ENCODE data around the gene ZFYVE21.

ZFYVE21 gene

DNA sequence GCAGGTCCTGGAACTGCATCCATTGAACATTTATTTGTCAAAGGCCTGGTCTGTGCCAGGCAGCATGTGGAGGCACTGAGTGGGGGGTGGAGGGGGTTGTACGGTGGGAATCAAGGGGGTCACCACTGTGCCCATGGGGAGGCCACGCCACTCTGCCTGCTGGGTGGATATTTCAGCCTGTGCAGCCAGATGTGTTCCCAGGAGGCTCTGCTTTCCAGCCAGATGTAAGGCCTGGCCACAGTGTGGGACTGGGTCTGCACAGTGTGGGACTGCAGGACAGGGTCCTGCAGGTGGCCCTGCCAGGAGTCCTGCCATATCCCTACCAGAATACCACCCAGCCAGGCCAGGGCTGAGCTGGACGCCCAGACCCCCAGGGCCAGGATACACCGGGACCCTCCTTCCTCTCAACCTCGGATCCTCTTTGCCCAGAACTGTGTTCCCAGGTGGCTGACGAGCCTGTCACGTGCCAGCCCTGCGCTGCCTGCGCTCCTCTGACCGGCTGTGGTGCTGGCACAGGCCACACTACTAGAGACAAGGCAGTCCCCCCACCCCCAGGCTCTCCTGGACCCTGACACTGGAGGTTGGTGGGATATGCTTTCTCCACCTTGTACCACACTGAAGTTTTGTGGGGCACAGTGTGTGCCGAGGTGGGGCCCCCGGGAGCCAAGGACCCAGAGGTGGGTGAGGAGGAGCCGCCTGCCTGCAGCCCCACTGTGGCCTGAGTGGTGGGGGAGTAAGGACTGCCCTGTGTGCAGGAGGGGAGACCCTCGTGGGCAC is 17.8 kb upstream of the ZFYVE21 start:
- TF ChIP-seq GATA2 (IDR thresholded peaks at IDR 0.05; ENCODE audit: low read depth, low read length), result no peak
- no peak for TF ChIP-seq GATA3 (IDR thresholded peaks at IDR 0.05; ENCODE audit: low read depth, low read length)

DNA sequence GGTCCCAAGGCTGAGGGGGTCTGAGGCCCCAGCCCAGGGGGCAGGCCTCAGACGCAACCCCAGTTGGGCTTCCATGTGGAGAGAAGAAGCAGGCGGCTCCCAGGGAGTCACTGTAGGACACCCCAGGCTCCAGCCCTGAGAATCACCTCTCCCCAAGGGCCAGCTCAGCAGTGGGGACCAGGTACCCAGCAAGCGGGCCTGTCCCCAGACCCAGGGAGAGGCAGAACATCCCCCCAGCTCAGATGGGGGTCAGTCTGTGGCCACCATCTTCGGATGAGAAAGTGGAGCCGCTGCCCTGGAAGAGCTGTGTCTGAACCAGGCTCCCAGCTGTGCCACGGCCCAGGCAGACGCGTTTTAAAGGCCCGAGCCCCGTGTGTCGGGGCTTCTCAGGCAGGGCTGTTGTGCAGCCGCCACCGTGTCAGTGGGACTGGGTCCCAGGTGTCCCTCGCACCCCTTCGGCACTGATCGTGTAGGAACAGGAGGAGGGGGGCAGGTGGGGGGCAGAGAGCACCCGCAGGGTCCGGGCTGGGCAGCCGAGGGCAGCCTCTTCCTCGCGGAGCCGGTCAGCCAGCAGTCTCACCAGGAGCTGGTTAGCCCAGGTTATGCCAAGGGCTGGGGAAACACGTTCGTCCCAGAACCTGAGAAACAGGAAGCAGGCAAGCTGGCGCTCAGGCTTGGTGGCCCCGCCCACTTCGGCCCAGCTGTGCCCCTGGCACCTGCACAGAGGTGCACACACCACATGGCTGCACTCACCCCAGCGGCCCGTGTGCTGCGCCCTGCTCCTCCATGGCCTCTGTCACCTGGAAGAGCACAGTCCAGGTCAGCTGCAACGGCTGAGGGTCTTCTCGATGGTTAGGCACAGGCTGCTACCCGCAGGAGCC is 17.0 kb upstream of the ZFYVE21 start:
- TF ChIP-seq GATA2 (IDR thresholded peaks at IDR 0.05; ENCODE audit: low read depth, low read length), result no peak
- TF ChIP-seq GATA3 (IDR thresholded peaks at IDR 0.05; ENCODE audit: low read depth, low read length), result no peak

DNA sequence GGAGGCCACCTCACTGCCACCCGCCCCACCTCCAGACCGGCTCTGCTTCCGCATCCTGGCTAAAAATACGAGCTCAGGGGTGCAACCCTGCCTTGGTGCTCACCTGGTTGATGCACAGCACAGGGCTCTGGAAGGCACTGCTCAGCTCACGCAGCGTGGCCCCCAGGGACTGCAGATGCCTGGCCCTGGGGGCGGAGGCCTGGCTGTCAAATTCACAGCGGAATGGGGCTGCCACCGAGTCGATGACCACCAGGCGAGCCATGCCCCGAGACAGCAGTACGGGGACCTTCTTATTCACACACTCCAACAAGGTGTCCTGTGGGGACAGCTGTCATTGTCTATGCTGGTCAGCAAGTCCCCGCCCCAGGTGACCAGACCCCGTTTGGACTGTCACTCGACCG is 16.3 kb upstream of the ZFYVE21 start:
- TF ChIP-seq GATA2 (IDR thresholded peaks at IDR 0.05; ENCODE audit: low read depth, low read length) (no peak), GATA3 (IDR thresholded peaks at IDR 0.05; ENCODE audit: low read depth, low read length) (no peak)

DNA sequence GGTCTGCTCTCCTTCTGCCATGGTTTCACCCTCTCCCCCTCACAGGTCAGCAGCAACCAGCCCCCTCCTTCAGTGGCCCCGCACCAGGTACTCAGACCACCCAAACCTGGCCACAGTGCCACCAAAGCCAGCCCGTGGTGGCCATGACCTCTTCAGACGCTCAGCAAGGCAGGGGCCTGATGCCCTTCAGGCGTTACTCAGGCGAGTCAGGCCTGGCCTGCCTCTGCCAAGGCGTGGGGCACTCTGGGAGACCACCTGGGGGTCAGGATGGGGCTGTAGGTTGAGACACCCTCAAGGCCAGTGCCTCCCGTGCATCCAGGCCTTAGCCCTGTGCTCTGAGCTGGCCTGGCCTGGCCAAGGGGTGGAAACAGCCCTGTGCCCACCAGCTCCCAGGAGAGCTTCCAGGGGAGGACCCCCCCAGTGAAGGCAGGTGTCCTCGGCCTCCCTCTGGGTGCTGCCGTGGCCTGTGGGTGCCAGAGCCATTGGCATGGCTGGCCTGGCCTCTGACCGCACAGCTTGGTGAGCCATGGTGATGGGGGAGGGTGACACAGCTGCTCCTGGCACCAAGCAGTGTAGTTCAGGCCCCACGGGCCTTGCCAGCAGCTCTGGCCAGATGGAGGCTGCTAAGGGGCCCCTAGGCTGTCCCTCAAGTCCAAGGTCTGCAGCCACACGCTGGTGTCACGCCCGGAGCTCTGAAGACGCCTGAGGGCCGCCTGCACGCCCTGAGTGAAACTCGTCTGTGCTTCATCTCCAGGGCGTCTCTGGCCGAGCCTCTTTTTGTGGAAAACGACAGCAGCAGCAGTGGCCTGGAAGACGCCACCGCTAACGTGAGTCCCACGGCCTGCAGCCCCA is 15.5 kb upstream of the ZFYVE21 start:
- no peak for TF ChIP-seq GATA3 (IDR thresholded peaks at IDR 0.05; ENCODE audit: low read depth, low read length)
- no peak for TF ChIP-seq GATA2 (IDR thresholded peaks at IDR 0.05; ENCODE audit: low read depth, low read length)

DNA sequence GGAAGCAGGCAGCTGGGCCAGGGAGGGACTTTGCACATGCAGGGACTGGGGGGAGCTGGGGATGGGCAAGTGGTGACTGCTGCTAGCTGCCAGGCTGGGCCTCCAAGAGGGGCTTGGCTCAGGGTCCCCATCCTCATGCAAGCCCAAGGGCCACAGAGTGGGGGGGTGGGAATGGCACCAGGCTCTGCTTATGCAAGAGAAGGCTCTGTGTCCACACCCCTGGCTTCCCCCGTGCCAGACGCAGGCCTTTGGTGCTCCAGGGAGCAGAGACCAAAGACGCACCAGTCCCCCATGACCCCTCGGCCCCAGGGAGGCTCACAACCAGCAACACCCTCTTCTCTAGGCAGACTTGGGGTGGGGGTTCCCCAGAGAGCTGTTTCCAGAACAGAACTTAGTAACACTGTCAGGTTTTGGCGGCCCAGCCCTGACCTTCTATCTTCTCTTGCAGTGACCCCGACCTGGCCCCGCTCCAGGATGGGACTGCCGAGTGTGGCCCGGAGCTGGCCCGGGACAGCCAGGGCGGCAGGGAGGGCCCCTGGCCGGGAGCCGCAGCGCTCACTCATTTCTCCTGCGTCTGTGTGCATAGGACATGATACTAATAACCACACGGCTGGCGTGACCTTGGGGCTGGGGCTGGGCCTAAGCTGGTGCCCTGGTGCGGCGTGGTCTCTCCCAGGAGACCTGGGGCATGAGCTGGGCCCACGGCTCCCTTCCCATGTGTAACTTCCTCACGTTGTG is 14.7 kb upstream of the ZFYVE21 start:
- TF ChIP-seq GATA2 (IDR thresholded peaks at IDR 0.05; ENCODE audit: low read depth, low read length), result no peak
- no peak for TF ChIP-seq GATA3 (IDR thresholded peaks at IDR 0.05; ENCODE audit: low read depth, low read length)

DNA sequence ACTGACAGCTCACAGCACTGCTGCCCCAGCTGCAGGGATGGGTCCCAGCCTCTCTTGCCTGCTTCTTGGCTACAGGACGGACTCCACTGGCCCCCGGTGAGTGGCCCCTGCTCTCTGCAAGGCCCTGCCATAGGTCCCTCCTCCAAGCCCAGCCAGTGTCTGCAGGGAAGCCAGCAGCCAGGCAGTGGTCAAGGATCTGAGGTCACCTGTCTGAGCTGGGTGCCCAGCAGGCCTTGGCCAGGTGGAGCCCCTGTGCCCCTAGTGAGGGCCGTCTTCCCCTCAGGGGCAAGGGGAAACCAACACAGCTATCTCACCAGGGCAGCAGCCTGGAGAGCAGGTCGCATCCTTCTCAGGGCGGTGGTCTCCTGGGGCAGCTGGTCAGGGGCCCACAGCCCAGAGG is 13.5 kb upstream of the ZFYVE21 start:
- no peak for TF ChIP-seq GATA3 (IDR thresholded peaks at IDR 0.05; ENCODE audit: low read depth, low read length)
- no peak for TF ChIP-seq GATA2 (IDR thresholded peaks at IDR 0.05; ENCODE audit: low read depth, low read length)

DNA sequence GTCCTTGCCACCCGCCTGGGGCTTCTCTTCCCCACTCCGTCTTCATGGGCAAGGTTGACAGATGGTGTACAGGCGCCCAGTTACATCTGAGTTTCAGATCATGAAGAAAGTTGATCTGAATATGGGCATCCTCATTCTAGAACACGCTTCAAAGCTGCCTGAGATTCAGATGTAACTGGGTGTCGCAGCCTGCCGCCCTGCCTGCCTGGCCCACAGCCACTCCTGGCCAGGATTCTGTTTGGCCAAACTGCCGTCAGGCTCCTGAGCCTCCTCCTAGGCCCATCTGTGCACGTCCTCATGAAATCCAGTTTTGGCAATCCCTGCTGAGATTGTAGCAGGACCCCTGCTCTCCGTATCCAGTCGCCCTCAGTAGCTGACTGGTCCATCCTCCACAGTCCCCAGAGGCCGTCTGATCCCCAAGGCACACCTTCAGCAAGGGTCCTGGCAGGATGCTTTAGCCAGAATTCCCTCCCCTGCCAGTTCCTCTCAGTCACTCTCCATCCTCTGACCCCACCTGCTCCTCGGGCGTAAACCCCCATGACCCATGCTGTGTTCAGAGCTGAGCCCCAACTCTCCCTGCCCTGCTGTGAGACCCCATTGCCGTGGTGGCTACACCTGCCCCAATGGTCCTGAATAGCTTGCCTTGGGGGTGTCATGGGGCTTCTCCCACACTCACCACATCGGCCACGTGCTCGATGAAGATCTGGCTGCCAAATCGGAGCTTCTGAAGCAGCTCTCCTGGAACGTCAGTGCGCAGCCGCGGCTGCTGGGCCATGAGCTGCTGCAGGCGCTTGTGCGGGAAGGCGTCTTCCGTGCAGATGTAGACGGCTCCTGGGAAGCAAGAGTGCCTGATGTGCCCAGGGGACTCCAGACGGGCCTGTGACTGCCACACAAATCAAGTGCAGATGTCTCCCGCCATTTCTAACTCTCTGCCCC is 12.8 kb upstream of the ZFYVE21 start:
- TF ChIP-seq GATA3 (IDR thresholded peaks at IDR 0.05; ENCODE audit: low read depth, low read length) (no peak), GATA2 (IDR thresholded peaks at IDR 0.05; ENCODE audit: low read depth, low read length) (no peak)

DNA sequence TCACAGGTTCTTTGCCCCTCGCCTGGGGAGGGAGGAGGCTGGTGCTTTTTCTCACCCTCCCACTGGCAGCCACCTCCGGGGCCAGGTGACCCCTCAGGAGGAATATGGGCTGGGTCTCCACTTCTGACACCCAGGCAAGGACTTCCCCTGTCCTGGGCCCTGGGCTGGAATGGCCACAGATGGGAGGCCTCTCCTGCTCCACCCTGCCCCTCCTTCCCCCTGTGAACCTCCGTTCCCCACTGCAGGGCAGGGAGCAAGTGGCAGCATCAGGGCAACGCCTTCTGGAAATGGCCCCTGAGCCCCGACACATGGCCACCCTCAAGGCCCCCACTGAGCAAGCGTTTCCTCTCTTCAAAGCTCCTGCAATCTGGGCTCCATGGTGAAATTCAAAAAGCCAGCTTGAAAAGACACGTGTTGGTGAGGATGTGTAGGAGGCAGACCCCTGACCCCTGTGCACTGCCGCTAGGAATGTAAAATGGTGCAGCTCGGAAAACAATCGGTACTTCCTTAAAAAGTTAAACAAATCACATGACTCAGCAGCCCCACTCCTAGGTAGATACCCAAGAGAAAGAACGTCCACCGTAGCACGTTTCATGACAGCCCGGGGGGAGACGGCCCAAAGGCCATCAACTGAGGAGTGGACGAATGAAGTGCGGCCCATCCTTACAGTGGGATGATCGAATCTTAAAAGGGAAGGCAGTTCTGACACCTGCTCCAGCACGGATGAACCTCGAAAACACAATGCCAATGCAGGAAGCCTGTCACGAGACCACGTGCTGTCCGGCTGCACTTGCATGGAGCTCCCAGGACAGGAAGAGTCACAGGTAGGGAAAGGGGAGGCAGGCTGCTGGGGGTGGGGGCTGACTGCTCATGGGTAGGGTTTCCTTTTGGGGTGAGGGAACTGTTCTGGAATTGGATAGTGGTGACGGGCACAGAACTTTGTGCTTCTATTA is 11.9 kb upstream of the ZFYVE21 start:
- TF ChIP-seq GATA2 (IDR thresholded peaks at IDR 0.05; ENCODE audit: low read depth, low read length) (no peak), GATA3 (IDR thresholded peaks at IDR 0.05; ENCODE audit: low read depth, low read length) (no peak)

DNA sequence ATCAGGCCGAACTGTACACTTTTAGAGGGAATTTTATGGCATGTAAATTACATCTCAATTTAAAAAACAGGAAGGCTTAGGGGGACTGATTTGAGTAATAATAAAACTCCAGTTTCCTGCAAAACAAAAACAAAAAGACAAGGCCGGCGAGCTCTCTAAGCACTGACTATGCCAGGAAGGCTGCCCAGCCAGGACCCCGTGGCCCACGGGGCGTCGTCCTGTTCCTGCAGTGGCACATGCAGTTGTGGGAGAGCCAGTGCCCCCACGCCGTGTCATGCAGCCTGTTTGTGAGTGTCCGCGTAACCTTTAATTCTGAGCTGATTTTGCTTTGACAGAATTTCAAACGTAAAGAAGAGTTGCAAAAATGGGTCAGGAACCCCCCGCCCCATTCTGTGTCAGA is 10.9 kb upstream of the ZFYVE21 start:
- no peak for TF ChIP-seq GATA2 (IDR thresholded peaks at IDR 0.05; ENCODE audit: low read depth, low read length)
- no peak for TF ChIP-seq GATA3 (IDR thresholded peaks at IDR 0.05; ENCODE audit: low read depth, low read length)

DNA sequence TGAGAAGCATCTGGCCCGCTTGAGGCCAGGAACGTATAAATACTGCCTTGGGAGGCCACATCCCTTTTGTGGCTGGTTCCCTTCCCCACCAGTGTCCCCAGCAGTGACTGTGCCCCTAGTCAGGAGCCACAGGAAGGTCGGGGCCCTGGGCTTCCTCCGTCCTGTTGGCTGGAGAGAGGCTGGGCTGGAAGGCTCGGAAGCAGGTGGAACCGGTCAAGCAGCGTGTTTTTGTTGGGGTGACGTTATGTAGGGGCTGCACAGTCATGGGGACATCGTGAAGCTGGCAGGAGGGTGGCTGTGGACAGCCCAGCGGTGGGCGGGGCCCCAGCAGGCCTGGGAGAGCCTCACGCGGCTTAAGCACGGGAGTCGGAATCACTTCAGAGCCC is 10.5 kb upstream of the ZFYVE21 start:
- TF ChIP-seq GATA2 (IDR thresholded peaks at IDR 0.05; ENCODE audit: low read depth, low read length), result no peak
- TF ChIP-seq GATA3 (IDR thresholded peaks at IDR 0.05; ENCODE audit: low read depth, low read length), result no peak

DNA sequence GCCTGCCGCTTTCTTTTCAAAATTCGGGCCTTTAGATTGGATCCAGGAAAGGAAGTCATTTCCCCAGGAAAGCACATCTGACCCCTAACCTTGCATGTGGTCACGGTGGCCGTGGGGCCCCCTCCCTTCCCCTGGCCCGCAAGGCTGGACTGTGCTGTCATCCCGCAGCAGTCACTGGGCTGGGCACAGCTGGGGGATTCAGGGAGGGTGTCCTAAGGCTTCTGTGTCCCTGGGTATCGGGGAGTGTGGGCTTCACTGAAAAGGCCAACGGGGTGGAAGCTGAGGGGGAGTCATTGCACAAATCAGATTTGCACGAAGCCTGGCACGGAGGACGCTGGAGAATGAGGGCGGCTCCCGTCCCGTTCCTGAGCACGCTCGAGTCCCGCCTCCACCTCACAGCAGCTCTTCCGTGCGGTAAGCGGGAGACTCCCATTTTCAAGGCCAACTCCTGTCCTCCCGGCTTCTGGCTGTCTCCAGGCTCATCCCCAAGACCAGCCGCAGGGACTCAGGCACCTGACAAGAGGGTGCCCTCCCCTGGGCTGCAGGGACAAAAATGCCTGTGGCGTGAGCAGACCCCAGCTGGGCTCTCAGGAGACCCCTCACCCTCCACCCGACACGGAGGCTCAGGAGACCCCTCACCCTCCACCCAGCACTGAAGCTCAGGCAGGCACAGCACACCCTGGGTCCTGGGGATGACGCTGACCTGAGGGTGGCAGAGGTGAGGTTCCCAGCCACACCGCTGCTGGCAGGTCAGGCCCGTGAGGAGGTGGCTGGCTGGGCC is 9.9 kb upstream of the ZFYVE21 start:
- TF ChIP-seq GATA2 (IDR thresholded peaks at IDR 0.05; ENCODE audit: low read depth, low read length), result no peak
- TF ChIP-seq GATA3 (IDR thresholded peaks at IDR 0.05; ENCODE audit: low read depth, low read length), result no peak
